Kidney (tissue), 14 donors: ENCODE measurements around the gene GNAI3. TPM values are rescaled to one million over a fixed set of nuclear protein-coding genes. Genes with fewer than 3 reads are reported as not detected.

Experiments
- DNase-seq, 5 donors: peaks; one replicate each; pipeline ENCODE4 v3.0.0-alpha.2; 2013 to 2020
- FAIRE-seq: peaks from 2 replicates; lab custom pipeline; 2012; peaks lifted over from hg19 to GRCh38; lab: Jason Lieb, UNC
- H3K27ac ChIP-seq, 2 donors: one replicate each; pipeline ENCODE4 v1.7.0; 2013; ENCODE audit warnings: low read depth in 2 of 2, low read length in 2 of 2, inconsistent platforms in 1 of 2
- H3K27me3 ChIP-seq: one replicate; pipeline ENCODE4 v1.7.1; 2013; ENCODE audit warnings: low read length, inconsistent platforms; ENCODE audit not compliant: control insufficient read depth, insufficient read depth
- H3K36me3 ChIP-seq, 3 donors: one replicate each; pipeline versions ENCODE4 v1.7.0 to v1.7.1; 2013; ENCODE audit warnings: low read length in 3 of 3, control low read depth in 1 of 3, inconsistent platforms in 1 of 3; ENCODE audit not compliant: insufficient read depth in 3 of 3, control insufficient read depth in 2 of 3
- H3K4me1 ChIP-seq, 3 donors: one replicate each; pipeline versions ENCODE4 v1.7.0 to v1.7.1; 2013; ENCODE audit warnings: low read length in 3 of 3, inconsistent platforms in 1 of 3, low read depth in 1 of 3; ENCODE audit not compliant: control insufficient read depth in 2 of 3, insufficient read depth in 2 of 3
- H3K4me3 ChIP-seq, 3 donors: one replicate each; pipeline versions ENCODE4 v1.7.0 to v1.8.1; 2013; ENCODE audit warnings: low read length in 3 of 3, control low read depth in 1 of 3, inconsistent platforms in 1 of 3
- H3K9ac ChIP-seq, 3 donors: one replicate each; pipeline versions ENCODE4 v1.7.0 to v1.7.1; 2013; ENCODE audit warnings: low read length in 3 of 3, control low read depth in 1 of 3, inconsistent platforms in 1 of 3
- H3K9me3 ChIP-seq, 3 donors: one replicate each; pipeline versions ENCODE4 v1.7.0 to v1.7.1; 2013; ENCODE audit warnings: low read length in 3 of 3, control low read depth in 1 of 3, inconsistent platforms in 1 of 3; ENCODE audit not compliant: control insufficient read depth in 2 of 3, insufficient read depth in 1 of 3
- intact Hi-C: fragments of 100-400 bp; cut with DNase I; formaldehyde crosslinking; loops from one replicate; pipeline ENCODE4 v1.11.1; 2022
- polyA plus RNA-seq: library from polyadenylated mRNA; stranded (reverse); fragments of 350-450 nt; fragmentation: Illumina TruSeq; extraction: RNeasy Lipid Tissue Mini Kit (QIAGEN cat#74804); gene quantifications from one replicate; pipeline ENCODE4 v1.2.3, GENCODE V29; 2014; ENCODE audit warnings: low read depth, low replicate concordance; ENCODE audit not compliant: insufficient read depth
- total RNA-seq: library from RNA; stranded (reverse); fragmentation: NEBNext Ultra II Directional; extraction: Animal tissue kit (Norgen Biotek cat#: 25700); gene quantifications from one replicate; pipeline ENCODE4 v1.2.1, GENCODE V29; 2021
- TF ChIP-seq, protein P1 (sequence below): IDR thresholded peaks from 3 replicates; pipeline ENCODE4 v1.5.1; 2012; ENCODE audit warnings: mild to moderate bottlenecking, moderate library complexity, borderline replicate concordance; ENCODE audit not compliant: insufficient read depth; ENCODE audit errors: extremely low read depth
- donor health status: control.
- donor health status: control.
- donor health status: control.
- donor health status: control.
- donor health status: control.
- donor health status: DM: yes; HTN: yes; CAD: no.
- donor health status: Normal renal cell carcinoma (clear cell type).

The GNAI3 gene
- total and polyA plus RNA-seq, 2 donors from 2014 or later: 4.2 to 8.0 TPM

GRCh38 chr1:109546311-109547109 is 1.9 kb upstream of the GNAI3 start:
- FAIRE-seq: peak; percentile 56
- Histone ChIP-seq H3K4me3 (peak overlapping the region; percentile 11 to 91 (median 86)), H3K27me3 (no peaks in the 10 kb centered on the region), H3K4me1 (peaks cover 7 to 13% (median 12%) of the 10 kb centered on the region in 3 donors), H3K27ac (peak overlapping the region; percentile 66 to 97), H3K36me3 (no peaks in the 10 kb centered on the region), H3K9me3 (no peaks in the 10 kb centered on the region), H3K9ac (peak overlapping the region; percentile 13 to 93 (median 92))
- TF ChIP-seq, protein P1, sequence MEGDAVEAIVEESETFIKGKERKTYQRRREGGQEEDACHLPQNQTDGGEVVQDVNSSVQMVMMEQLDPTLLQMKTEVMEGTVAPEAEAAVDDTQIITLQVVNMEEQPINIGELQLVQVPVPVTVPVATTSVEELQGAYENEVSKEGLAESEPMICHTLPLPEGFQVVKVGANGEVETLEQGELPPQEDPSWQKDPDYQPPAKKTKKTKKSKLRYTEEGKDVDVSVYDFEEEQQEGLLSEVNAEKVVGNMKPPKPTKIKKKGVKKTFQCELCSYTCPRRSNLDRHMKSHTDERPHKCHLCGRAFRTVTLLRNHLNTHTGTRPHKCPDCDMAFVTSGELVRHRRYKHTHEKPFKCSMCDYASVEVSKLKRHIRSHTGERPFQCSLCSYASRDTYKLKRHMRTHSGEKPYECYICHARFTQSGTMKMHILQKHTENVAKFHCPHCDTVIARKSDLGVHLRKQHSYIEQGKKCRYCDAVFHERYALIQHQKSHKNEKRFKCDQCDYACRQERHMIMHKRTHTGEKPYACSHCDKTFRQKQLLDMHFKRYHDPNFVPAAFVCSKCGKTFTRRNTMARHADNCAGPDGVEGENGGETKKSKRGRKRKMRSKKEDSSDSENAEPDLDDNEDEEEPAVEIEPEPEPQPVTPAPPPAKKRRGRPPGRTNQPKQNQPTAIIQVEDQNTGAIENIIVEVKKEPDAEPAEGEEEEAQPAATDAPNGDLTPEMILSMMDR: peak; percentile 97
- peak; percentile 89 to 98 (median 92) for DNase-seq
- intact Hi-C loops: loop anchor here (5.0 kb wide), 1 partner anchor 226 kb away; no protein-coding TSS in a partner anchor

- Histone ChIP-seq H3K9ac (peak overlapping the region; percentile 71 to 93 (median 92)), H3K36me3 (no peaks in the 10 kb centered on the region), H3K4me3 (peak overlapping the region; percentile 86 to 96 (median 91)), H3K4me1 (peaks cover 7 to 13% (median 12%) of the 10 kb centered on the region in 3 donors), H3K27me3 (no peaks in the 10 kb centered on the region), H3K9me3 (no peaks in the 10 kb centered on the region), H3K27ac (peak overlapping the region; percentile 95 to 97)
- TF ChIP-seq, protein P1: no peak
- DNase-seq (peak in 1 of 5 donors; percentile 56), FAIRE-seq (no peak)
- intact Hi-C loops: loop anchor here (5.0 kb wide), 1 partner anchor 225 kb away; no protein-coding TSS in a partner anchor
These were observed 723 bp upstream of the GNAI3 start for GRCh38 chr1:109547463-109548320.

DNA sequence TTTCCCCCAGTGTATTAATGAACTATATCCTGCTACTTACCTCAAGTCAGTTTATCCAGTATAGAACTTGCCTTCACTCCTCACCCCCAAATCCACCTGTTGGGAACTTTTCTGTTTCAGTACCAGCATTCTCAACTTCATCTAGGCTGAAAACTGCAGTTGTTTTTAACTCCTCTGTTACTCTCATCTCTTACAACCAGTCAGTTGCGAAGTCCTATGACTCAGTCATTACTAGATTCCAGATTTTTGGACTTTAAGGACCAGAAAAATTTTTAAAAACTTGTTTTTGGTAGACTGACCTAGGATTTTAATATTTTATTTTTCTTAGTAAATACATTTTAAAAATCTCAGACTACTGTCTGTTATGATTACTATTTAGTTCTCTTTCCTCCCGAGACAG is 8.1 kb downstream of the GNAI3 start:
- H3K36me3 ChIP-seq: no peaks in the 10 kb centered on the region
- DNase-seq (no peak), FAIRE-seq (no peak)
- H3K9ac ChIP-seq: no peak overlapping the region
- no peaks in the 10 kb centered on the region for H3K27me3 ChIP-seq
- TF ChIP-seq, protein P1: no peak
- peaks cover 0 to 9% (median 9%) of the 10 kb centered on the region in 3 donors for H3K4me1 ChIP-seq
- H3K4me3 ChIP-seq: no peak overlapping the region
- no peak overlapping the region for H3K27ac ChIP-seq
- intact Hi-C loops: no loop called here
- no peaks in the 10 kb centered on the region for H3K9me3 ChIP-seq
